NCI-H146 (cell line): ENCODE measurements around the gene RPS29.
"Not testable (repeated sequence)": the region's sequence is repeated elsewhere in the genome, so short reads cannot be mapped to it uniquely, and the experiment has no call there.

Source experiments
- DNase-seq: peaks from one replicate; lab custom pipeline; 2025; lab: John Stamatoyannopoulos, UW

Gene RPS29

GRCh38 chr14:49585803-49586672, at the start of gene RPS29:
RPS29 (minus strand) TSS chr14:49586380; CDS start chr14:49586346, 34 bp downstream.
- DNase-seq = peak; percentile 98

GRCh38 chr14:49634547-49635334, 48.6 kb upstream of the RPS29 start, which contains the start of gene DNAAF2:
DNAAF2 (minus strand) TSS chr14:49635244; CDS start chr14:49635149, 95 bp downstream.
- DNase-seq = peak; percentile 74

GRCh38 chr14:49633640-49634546, 47.7 kb upstream of the RPS29 start:
- DNase-seq = peak; percentile 96

- no peak for DNase-seq
Observed at GRCh38 chr14:49623941-49624839, 38.0 kb upstream of the RPS29 start.

- DNase-seq = no peak
Observed at GRCh38 chr14:49623387-49623786, 37.2 kb upstream of the RPS29 start.

GRCh38 chr14:49622022-49622607, 35.9 kb upstream of the RPS29 start:
- no peak for DNase-seq

- peak; percentile 64 for DNase-seq
Observed at GRCh38 chr14:49621114-49621881, 35.1 kb upstream of the RPS29 start.

GRCh38 chr14:49620182-49621113, 34.3 kb upstream of the RPS29 start, which contains the start of the genes MGAT2 and RPL36AL:
MGAT2 (plus strand) TSS chr14:49620799; CDS start chr14:49621269, 470 bp downstream.
RPL36AL (minus strand) TSS chr14:49620626; CDS start chr14:49619104, 1,522 bp downstream.
- DNase-seq = peak; percentile 98

- no peak for DNase-seq
Observed at GRCh38 chr14:49619730-49620129, 33.5 kb upstream of the RPS29 start.

- not testable (repeated sequence) for DNase-seq
Observed at GRCh38 chr14:49619273-49619672, 33.1 kb upstream of the RPS29 start.

GRCh38 chr14:49617852-49618519, 31.8 kb upstream of the RPS29 start:
- DNase-seq = no peak

GRCh38 chr14:49615776-49616175, 29.6 kb upstream of the RPS29 start:
- DNase-seq = no peak

GRCh38 chr14:49614196-49614595, 28.0 kb upstream of the RPS29 start:
- no peak for DNase-seq

GRCh38 chr14:49612671-49613070, 26.5 kb upstream of the RPS29 start:
- DNase-seq = no peak

- no peak for DNase-seq
Observed at GRCh38 chr14:49612251-49612650, 26.1 kb upstream of the RPS29 start.

- no peak for DNase-seq
Observed at GRCh38 chr14:49607583-49607982, 21.4 kb upstream of the RPS29 start.

GRCh38 chr14:49598485-49599300, 12.5 kb upstream of the RPS29 start, which contains the start of gene LRR1:
LRR1 (plus strand) TSS chr14:49598940; CDS start chr14:49599021, 81 bp downstream.
- peak; percentile 89 for DNase-seq
